GM12878 (cell line): Measurements from ENCODE around the gene RPL34. TPM values are rescaled to one million over a fixed set of nuclear protein-coding genes. Genes with fewer than 3 reads are reported as not detected.

Experiments
- ATAC-seq: fragments of 200-7000 bp; cut with Tn5 transposase; 3 replicates; pipeline ENCODE4 v1.9.1; 2020; ENCODE audit warnings: mild to moderate bottlenecking, moderate library complexity
- BruUV-seq: library from RNA; stranded (reverse); fragments of 400-500 nt; replicated peaks from 2 replicates; lab custom pipeline; 2021; lab: Mats Ljungman, UMichigan
- CTCF ChIA-PET: fragments of 300-600 bp; sonication (Branson Sonifier 250); formaldehyde crosslinking; extraction: SDS; loops from one replicate; lab custom pipeline; 2021; ENCODE audit warnings: inconsistent platforms; lab: Yijun Ruan, JAX
- POLR2A ChIA-PET: fragments of 350-600 bp; formaldehyde crosslinking; extraction: SDS; loops from one replicate; lab custom pipeline; 2021; ENCODE audit warnings: inconsistent platforms; lab: Charles Lee
- RAD21 ChIA-PET: fragments of 300-600 bp; sonication (Branson Sonifier 250); formaldehyde crosslinking; loops from one replicate; lab custom pipeline; 2023; ENCODE audit warnings: antibody characterized with exemption; ENCODE audit not compliant: unreplicated experiment; lab: Charles Lee
- SMC1A ChIA-PET: fragments of 300-600 bp; sonication (Branson Sonifier 250); formaldehyde crosslinking; loops from one replicate; lab custom pipeline; 2023; ENCODE audit not compliant: unreplicated experiment, uncharacterized antibody; lab: Charles Lee
- DNase-seq: peaks from one replicate; pipeline ENCODE4 v3.0.0-alpha.2; 2011; ENCODE audit warnings: low read depth, low spot score
- FAIRE-seq: peaks from 3 replicates; lab custom pipeline; 2011; peaks lifted over from hg19 to GRCh38; lab: Jason Lieb, UNC
- H2AFZ ChIP-seq: 2 replicates; pipeline ENCODE4 v1.6.0; 2011; ENCODE audit warnings: low read depth, low read length, control low read depth; ENCODE audit not compliant: control insufficient read depth
- H3K27ac ChIP-seq: 2 replicates; pipeline ENCODE4 v1.5.1; 2011; ENCODE audit warnings: control low read depth; ENCODE audit not compliant: control insufficient read depth, insufficient read depth
- H3K27me3 ChIP-seq, 2 experiments: replicated peaks in 1 of 2; 2 replicates each; pipeline versions ENCODE4 v1.6.0 to v1.6.1; 2011; ENCODE audit warnings: low read length in 1 of 2; ENCODE audit not compliant: control insufficient read depth in 2 of 2, insufficient read depth in 2 of 2
- H3K36me3 ChIP-seq, 2 experiments: 2 replicates each; pipeline ENCODE4 v1.5.1; 2011; ENCODE audit warnings: low read length in 1 of 2; ENCODE audit not compliant: control insufficient read depth in 2 of 2, insufficient read depth in 2 of 2
- H3K4me1 ChIP-seq: 2 replicates; pipeline ENCODE4 v1.6.1; 2011; ENCODE audit warnings: mild to moderate bottlenecking, low read length, moderate library complexity, mixed read lengths; ENCODE audit not compliant: control insufficient read depth, insufficient read depth
- H3K4me2 ChIP-seq: 2 replicates; pipeline ENCODE4 v1.6.0; 2011; ENCODE audit warnings: control low read depth; ENCODE audit not compliant: control insufficient read depth, insufficient read depth
- H3K4me3 ChIP-seq: fragments of 200-600 bp; sonication (generic); 2 replicates; pipeline ENCODE4 v1.5.1; 2016
- H3K79me2 ChIP-seq: 2 replicates; pipeline ENCODE4 v1.6.0; 2011; ENCODE audit warnings: low read length; ENCODE audit not compliant: control insufficient read depth, insufficient read depth
- H3K9ac ChIP-seq: 2 replicates; pipeline ENCODE4 v1.8.0; 2011; ENCODE audit warnings: low read length, control low read depth, mixed read lengths; ENCODE audit not compliant: control insufficient read depth, insufficient read depth
- H3K9me3 ChIP-seq: replicated peaks from 3 replicates; pipeline ENCODE4 v1.5.1; 2011; ENCODE audit warnings: mild to moderate bottlenecking, low read length; ENCODE audit not compliant: control insufficient read depth, insufficient read depth
- H4K20me1 ChIP-seq: 2 replicates; pipeline ENCODE4 v1.6.0; 2011; ENCODE audit not compliant: control insufficient read depth, insufficient read depth
- BRCA1 ChIP-seq: IDR thresholded peaks from 2 replicates; pipeline ENCODE4 v1.6.1; 2011; ENCODE audit warnings: low read depth, low read length, improper control_type of control experiment
- RAD21 ChIP-seq: IDR thresholded peaks from 2 replicates; pipeline ENCODE4 v1.6.1; 2011; ENCODE audit warnings: mild to moderate bottlenecking, low read depth, low read length, moderate library complexity; ENCODE audit not compliant: insufficient read depth
- SIN3A ChIP-seq: IDR thresholded peaks from 2 replicates; pipeline ENCODE4 v1.6.1; 2012; ENCODE audit warnings: low read depth, low read length, improper control_type of control experiment
- STAT3 ChIP-seq: IDR thresholded peaks from 2 replicates; pipeline ENCODE4 v1.6.1; 2011; ENCODE audit warnings: low read depth, low read length, improper control_type of control experiment
- WGBS: methylation state at CpG from one replicate; pipeline ENCODE4 v1.1.6; 2016; ENCODE audit warnings: low lambda C conversion rate; ENCODE audit not compliant: insufficient replicate concordance, insufficient coverage; ENCODE audit errors: missing lambda C conversion rate; 5-methylcytosine and 5-hydroxymethylcytosine counted together
- in situ Hi-C: fragments of 300-500 bp; cut with MboI; formaldehyde crosslinking; loops from 9 replicates; pipeline ENCODE4 v1.14.3; 2018; ENCODE audit warnings: mixed read lengths
- intact Hi-C: fragments of 100-400 bp; cut with micrococcal nuclease; formaldehyde crosslinking; loops from one replicate; pipeline ENCODE4 v1.14.2; 2022; ENCODE audit not compliant: unreplicated experiment
- polyA plus RNA-seq, 11 experiments: library from polyadenylated mRNA; depleted of rRNA in 4 of 11; unstranded in 6 of 11; stranded (reverse) in 5 of 11; fragments of >200 nt; fragmentation: Nextera tagmentation in 4 of 11; fragmentation: Illumina TruSeq in 1 of 11; extraction: Ambion mirVana in 4 of 11; extraction: Trizol in 1 of 11; gene quantifications; 1 replicate in 1 of 11; 2 replicates in 10 of 11; pipeline versions ENCODE4 v1.2.1 to v1.2.3, GENCODE V29; 2011 to 2016; ENCODE audit warnings: inconsistent platforms in 2 of 11, missing spikeins in 2 of 11, low read depth in 1 of 11
- total RNA-seq, 4 experiments: library from RNA; depleted of rRNA in 3 of 4; stranded (reverse); fragments of >200 nt in 3 of 4; fragmentation: Illumina TruSeq in 1 of 4; extraction: Trizol in 1 of 4; gene quantifications; 2 replicates each; pipeline versions ENCODE4 v1.2.1 to v1.2.3, GENCODE V29; 2013 to 2021
- TF ChIP-seq, protein P1 (sequence below): fragments of 150-350 bp; IDR thresholded peaks from 2 replicates; pipeline ENCODE4 v1.6.1; 2016; ENCODE audit warnings: low read depth, low read length
- TF ChIP-seq, protein P2 (sequence below): fragments of 450-650 bp; IDR thresholded peaks from 2 replicates; pipeline ENCODE4 v1.6.1; 2017; ENCODE audit warnings: mild to moderate bottlenecking, low read depth, inconsistent platforms; ENCODE audit not compliant: poor library complexity, severe bottlenecking
- TF ChIP-seq, protein P3 (sequence below): fragments of 450-650 bp; formaldehyde crosslinking; IDR thresholded peaks from 2 replicates; pipeline ENCODE4 v1.4.0; 2020; ENCODE audit warnings: mild to moderate bottlenecking, moderate library complexity

The RPL34 gene
- total and polyA plus RNA-seq, 10 of the 15 experiments (the other 5 are each of a cell fraction or from before 2014, with no cell fraction given) = 1,792 to 6,697 (median 2,464) TPM

DNA sequence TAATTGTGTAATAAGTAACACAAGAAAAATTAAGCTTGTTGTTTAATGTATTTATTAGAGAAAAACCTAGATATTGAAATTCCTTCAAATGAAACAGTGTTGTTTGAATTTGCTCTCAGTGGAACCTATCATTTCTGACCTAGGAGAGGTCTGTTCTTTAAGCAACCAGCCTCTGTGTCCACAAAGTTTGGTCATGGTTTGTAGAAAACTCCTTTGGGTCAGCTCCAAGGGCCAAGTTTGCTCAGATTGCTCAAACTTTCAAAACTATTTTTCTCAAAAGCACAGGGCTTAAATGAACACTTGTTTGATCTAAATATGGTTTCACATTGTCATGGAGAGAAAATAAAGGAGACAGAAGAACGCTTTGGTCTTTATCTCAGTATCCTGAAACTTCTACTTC, 29.6 kb upstream of the RPL34 start:
- Histone ChIP-seq H2AFZ (no peak overlapping the region), H4K20me1 (no peaks in the 10 kb centered on the region), H3K79me2 (no peaks in the 10 kb centered on the region), H3K36me3 (no peaks in the 10 kb centered on the region), H3K9me3 (no peaks in the 10 kb centered on the region), H3K9ac (no peak overlapping the region), H3K4me2 (no peak overlapping the region), H3K27me3 (no peaks in the 10 kb centered on the region), H3K4me3 (no peak overlapping the region), H3K27ac (no peak overlapping the region), H3K4me1 (no peaks in the 10 kb centered on the region)
- intact Hi-C loops (no loop called here), in situ Hi-C loops (no loop called here)
- FAIRE-seq (no peak), DNase-seq (no peak), ATAC-seq (no peak)
- ChIA-PET RAD21 (no interaction called here), CTCF (no interaction called here), POLR2A (no interaction called here), SMC1A (no interaction called here)
- TF ChIP-seq, protein P1, sequence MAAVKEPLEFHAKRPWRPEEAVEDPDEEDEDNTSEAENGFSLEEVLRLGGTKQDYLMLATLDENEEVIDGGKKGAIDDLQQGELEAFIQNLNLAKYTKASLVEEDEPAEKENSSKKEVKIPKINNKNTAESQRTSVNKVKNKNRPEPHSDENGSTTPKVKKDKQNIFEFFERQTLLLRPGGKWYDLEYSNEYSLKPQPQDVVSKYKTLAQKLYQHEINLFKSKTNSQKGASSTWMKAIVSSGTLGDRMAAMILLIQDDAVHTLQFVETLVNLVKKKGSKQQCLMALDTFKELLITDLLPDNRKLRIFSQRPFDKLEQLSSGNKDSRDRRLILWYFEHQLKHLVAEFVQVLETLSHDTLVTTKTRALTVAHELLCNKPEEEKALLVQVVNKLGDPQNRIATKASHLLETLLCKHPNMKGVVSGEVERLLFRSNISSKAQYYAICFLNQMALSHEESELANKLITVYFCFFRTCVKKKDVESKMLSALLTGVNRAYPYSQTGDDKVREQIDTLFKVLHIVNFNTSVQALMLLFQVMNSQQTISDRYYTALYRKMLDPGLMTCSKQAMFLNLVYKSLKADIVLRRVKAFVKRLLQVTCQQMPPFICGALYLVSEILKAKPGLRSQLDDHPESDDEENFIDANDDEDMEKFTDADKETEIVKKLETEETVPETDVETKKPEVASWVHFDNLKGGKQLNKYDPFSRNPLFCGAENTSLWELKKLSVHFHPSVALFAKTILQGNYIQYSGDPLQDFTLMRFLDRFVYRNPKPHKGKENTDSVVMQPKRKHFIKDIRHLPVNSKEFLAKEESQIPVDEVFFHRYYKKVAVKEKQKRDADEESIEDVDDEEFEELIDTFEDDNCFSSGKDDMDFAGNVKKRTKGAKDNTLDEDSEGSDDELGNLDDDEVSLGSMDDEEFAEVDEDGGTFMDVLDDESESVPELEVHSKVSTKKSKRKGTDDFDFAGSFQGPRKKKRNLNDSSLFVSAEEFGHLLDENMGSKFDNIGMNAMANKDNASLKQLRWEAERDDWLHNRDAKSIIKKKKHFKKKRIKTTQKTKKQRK = no peak
- no peak for TF ChIP-seq STAT3
- TF ChIP-seq, protein P2, sequence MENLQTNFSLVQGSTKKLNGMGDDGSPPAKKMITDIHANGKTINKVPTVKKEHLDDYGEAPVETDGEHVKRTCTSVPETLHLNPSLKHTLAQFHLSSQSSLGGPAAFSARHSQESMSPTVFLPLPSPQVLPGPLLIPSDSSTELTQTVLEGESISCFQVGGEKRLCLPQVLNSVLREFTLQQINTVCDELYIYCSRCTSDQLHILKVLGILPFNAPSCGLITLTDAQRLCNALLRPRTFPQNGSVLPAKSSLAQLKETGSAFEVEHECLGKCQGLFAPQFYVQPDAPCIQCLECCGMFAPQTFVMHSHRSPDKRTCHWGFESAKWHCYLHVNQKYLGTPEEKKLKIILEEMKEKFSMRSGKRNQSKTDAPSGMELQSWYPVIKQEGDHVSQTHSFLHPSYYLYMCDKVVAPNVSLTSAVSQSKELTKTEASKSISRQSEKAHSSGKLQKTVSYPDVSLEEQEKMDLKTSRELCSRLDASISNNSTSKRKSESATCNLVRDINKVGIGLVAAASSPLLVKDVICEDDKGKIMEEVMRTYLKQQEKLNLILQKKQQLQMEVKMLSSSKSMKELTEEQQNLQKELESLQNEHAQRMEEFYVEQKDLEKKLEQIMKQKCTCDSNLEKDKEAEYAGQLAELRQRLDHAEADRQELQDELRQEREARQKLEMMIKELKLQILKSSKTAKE = no peak
- no peak for TF ChIP-seq RAD21
- no peak for TF ChIP-seq SIN3A
- TF ChIP-seq BRCA1 = no peak
- TF ChIP-seq, protein P3, sequence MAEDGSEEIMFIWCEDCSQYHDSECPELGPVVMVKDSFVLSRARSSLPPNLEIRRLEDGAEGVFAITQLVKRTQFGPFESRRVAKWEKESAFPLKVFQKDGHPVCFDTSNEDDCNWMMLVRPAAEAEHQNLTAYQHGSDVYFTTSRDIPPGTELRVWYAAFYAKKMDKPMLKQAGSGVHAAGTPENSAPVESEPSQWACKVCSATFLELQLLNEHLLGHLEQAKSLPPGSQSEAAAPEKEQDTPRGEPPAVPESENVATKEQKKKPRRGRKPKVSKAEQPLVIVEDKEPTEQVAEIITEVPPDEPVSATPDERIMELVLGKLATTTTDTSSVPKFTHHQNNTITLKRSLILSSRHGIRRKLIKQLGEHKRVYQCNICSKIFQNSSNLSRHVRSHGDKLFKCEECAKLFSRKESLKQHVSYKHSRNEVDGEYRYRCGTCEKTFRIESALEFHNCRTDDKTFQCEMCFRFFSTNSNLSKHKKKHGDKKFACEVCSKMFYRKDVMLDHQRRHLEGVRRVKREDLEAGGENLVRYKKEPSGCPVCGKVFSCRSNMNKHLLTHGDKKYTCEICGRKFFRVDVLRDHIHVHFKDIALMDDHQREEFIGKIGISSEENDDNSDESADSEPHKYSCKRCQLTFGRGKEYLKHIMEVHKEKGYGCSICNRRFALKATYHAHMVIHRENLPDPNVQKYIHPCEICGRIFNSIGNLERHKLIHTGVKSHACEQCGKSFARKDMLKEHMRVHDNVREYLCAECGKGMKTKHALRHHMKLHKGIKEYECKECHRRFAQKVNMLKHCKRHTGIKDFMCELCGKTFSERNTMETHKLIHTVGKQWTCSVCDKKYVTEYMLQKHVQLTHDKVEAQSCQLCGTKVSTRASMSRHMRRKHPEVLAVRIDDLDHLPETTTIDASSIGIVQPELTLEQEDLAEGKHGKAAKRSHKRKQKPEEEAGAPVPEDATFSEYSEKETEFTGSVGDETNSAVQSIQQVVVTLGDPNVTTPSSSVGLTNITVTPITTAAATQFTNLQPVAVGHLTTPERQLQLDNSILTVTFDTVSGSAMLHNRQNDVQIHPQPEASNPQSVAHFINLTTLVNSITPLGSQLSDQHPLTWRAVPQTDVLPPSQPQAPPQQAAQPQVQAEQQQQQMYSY (CRISPR knock-in tag) = no peak
- WGBS = 0% methylated on average over 1 of the region's 1 CpG
- no TSS peak for BruUV-seq
